HG02678 (cell line): ENCODE data around the gene COX8A.
A peak's percentile ranks its signal among the peaks of the same experiment; 100 is the strongest.
"Not testable (repeated sequence)": the region's sequence is repeated elsewhere in the genome, so short reads cannot be mapped to it uniquely, and the experiment has no call there.

Source experiments
- ATAC-seq: cut with Tn5 transposase; IDR thresholded peaks from one replicate; pipeline ENCODE4 v1.9.1; 2021; ENCODE audit warnings: mild to moderate bottlenecking, moderate library complexity; ENCODE audit not compliant: unreplicated experiment

Gene COX8A

GRCh38 chr11:63974259-63975143, at the start of gene COX8A:
COX8A (plus strand) TSS chr11:63974620; CDS start chr11:63974681, 61 bp downstream.
- peak; percentile 97 for ATAC-seq

GRCh38 chr11:63929616-63930015, 44.8 kb upstream of the COX8A start:
- no peak for ATAC-seq

- no peak for ATAC-seq
These were observed 43.4 kb upstream of the COX8A start for GRCh38 chr11:63931045-63931444.

GRCh38 chr11:63931876-63932275, 42.5 kb upstream of the COX8A start:
- ATAC-seq = no peak

GRCh38 chr11:63933459-63933858, 41.0 kb upstream of the COX8A start:
- ATAC-seq = no peak

GRCh38 chr11:63937713-63938478, 36.5 kb upstream of the COX8A start:
- ATAC-seq = peak; percentile 7

- ATAC-seq = peak; percentile 94
These were observed 35.7 kb upstream of the COX8A start, which contains the start of gene NAA40 for GRCh38 chr11:63938479-63939396. NAA40 (plus strand) TSS chr11:63939002; CDS start chr11:63939097, 95 bp downstream.

- ATAC-seq = no peak
These were observed 35.0 kb upstream of the COX8A start for GRCh38 chr11:63939397-63939891.

GRCh38 chr11:63940786-63941185, 33.6 kb upstream of the COX8A start:
- ATAC-seq = no peak

GRCh38 chr11:63941901-63942300, 32.5 kb upstream of the COX8A start:
- ATAC-seq = no peak

GRCh38 chr11:63942803-63943202, 31.6 kb upstream of the COX8A start:
- ATAC-seq = no peak

- ATAC-seq = no peak
These were observed 29.4 kb upstream of the COX8A start for GRCh38 chr11:63944987-63945386.

GRCh38 chr11:63945477-63946163, 28.8 kb upstream of the COX8A start:
- no peak for ATAC-seq

- ATAC-seq = no peak
These were observed 22.5 kb upstream of the COX8A start for GRCh38 chr11:63951779-63952536.

GRCh38 chr11:63952570-63952969, 21.9 kb upstream of the COX8A start:
- ATAC-seq = no peak

GRCh38 chr11:63958008-63958407, 16.4 kb upstream of the COX8A start:
- ATAC-seq = no peak

- ATAC-seq = no peak
These were observed 12.6 kb upstream of the COX8A start for GRCh38 chr11:63961608-63962412.

- not testable (repeated sequence) for ATAC-seq
These were observed 10.5 kb upstream of the COX8A start for GRCh38 chr11:63963895-63964294.
